HL-60 (cell line): ENCODE measurements around the gene HRC.

Experiments
- DNase-seq, 2 experiments: peaks; one replicate each; pipeline ENCODE4 v3.0.0-alpha.2; 2010 to 2020; ENCODE audit warnings: low read depth in 1 of 2, low spot score in 1 of 2
- H3K27ac ChIP-seq: fragments of 250-450 bp; sonication (Bioruptor Pico); replicated peaks from 2 replicates; pipeline ENCODE4 v1.5.1; 2020; ENCODE audit warnings: mild to moderate bottlenecking, moderate library complexity
- H3K27me3 ChIP-seq: fragments of 250-450 bp; sonication (Bioruptor Pico); 2 replicates; pipeline ENCODE4 v1.5.1; 2021; ENCODE audit warnings: mild to moderate bottlenecking, moderate library complexity; ENCODE audit not compliant: insufficient read depth, poor library complexity, severe bottlenecking
- H3K4me3 ChIP-seq: replicated peaks from 2 replicates; pipeline ENCODE4 v1.5.1; 2011; ENCODE audit warnings: mild to moderate bottlenecking, control low read depth, low read length; ENCODE audit not compliant: insufficient read depth
- GABPA ChIP-seq: IDR thresholded peaks from 2 replicates; pipeline ENCODE4 v1.6.1; 2012; ENCODE audit warnings: low read depth
- POLR2AphosphoS5 ChIP-seq: IDR thresholded peaks from 2 replicates; pipeline ENCODE4 v1.6.1; 2012; ENCODE audit warnings: low read depth
- SPI1 ChIP-seq: IDR thresholded peaks from 2 replicates; pipeline ENCODE4 v1.6.1; 2012; ENCODE audit warnings: low read depth, mild to moderate bottlenecking, borderline replicate concordance
- TF ChIP-seq, protein P1 (sequence below): IDR thresholded peaks from 2 replicates; pipeline ENCODE4 v1.6.1; 2012; ENCODE audit warnings: low read depth; ENCODE audit not compliant: insufficient replicate concordance
- TF ChIP-seq, protein P2 (sequence below): IDR thresholded peaks from one replicate; pipeline ENCODE4 v1.5.1; 2011; ENCODE audit warnings: low read length, control low read depth, inconsistent platforms; ENCODE audit not compliant: insufficient read depth

HRC gene

DNA sequence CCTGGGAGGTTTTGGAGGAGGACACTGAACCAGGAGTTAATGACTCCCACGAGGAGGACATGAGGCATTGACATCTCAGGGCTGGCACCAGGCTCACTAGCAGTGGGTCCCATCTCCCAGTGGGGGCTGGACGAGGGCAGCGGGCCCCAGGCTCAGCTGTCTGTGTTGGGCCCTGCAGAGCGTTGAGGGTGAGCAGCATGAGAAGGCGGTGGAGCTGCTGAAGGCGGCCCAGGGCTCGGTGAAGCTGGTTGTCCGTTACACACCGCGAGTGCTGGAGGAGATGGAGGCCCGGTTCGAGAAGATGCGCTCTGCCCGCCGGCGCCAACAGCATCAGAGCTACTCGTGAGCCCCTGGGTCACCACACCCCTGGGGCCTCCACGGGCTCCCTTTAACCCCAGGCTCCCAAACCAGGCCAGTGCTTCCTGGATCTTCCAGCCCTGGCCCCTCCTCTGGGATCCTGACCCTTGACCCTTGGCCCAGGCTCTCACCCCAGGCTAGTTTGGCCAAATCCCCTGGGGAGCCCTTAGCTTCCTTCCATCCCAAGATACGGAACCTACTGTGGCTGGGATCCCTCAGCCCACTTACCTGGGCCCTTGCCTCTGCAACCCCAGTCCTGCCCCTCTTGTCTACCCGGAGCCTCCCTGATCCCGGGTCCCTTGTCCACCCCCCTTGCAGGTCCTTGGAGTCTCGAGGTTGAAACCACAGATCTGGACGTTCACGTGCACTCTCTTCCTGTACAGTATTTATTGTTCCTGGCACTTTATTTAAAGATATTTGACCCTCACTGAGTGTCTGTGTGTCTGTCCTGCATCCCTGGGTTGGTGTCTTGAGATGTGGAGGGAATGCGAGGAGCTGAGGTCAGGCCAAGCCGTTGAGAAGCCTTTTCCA, 37.3 kb downstream of the HRC start:
- peaks cover 19% of the 10 kb centered on the region for H3K27me3 ChIP-seq
- TF ChIP-seq SPI1 (no peak), GABPA (no peak), POLR2AphosphoS5 (no peak)
- TF ChIP-seq, protein P1, sequence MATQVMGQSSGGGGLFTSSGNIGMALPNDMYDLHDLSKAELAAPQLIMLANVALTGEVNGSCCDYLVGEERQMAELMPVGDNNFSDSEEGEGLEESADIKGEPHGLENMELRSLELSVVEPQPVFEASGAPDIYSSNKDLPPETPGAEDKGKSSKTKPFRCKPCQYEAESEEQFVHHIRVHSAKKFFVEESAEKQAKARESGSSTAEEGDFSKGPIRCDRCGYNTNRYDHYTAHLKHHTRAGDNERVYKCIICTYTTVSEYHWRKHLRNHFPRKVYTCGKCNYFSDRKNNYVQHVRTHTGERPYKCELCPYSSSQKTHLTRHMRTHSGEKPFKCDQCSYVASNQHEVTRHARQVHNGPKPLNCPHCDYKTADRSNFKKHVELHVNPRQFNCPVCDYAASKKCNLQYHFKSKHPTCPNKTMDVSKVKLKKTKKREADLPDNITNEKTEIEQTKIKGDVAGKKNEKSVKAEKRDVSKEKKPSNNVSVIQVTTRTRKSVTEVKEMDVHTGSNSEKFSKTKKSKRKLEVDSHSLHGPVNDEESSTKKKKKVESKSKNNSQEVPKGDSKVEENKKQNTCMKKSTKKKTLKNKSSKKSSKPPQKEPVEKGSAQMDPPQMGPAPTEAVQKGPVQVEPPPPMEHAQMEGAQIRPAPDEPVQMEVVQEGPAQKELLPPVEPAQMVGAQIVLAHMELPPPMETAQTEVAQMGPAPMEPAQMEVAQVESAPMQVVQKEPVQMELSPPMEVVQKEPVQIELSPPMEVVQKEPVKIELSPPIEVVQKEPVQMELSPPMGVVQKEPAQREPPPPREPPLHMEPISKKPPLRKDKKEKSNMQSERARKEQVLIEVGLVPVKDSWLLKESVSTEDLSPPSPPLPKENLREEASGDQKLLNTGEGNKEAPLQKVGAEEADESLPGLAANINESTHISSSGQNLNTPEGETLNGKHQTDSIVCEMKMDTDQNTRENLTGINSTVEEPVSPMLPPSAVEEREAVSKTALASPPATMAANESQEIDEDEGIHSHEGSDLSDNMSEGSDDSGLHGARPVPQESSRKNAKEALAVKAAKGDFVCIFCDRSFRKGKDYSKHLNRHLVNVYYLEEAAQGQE = no peak
- TF ChIP-seq, protein P2, sequence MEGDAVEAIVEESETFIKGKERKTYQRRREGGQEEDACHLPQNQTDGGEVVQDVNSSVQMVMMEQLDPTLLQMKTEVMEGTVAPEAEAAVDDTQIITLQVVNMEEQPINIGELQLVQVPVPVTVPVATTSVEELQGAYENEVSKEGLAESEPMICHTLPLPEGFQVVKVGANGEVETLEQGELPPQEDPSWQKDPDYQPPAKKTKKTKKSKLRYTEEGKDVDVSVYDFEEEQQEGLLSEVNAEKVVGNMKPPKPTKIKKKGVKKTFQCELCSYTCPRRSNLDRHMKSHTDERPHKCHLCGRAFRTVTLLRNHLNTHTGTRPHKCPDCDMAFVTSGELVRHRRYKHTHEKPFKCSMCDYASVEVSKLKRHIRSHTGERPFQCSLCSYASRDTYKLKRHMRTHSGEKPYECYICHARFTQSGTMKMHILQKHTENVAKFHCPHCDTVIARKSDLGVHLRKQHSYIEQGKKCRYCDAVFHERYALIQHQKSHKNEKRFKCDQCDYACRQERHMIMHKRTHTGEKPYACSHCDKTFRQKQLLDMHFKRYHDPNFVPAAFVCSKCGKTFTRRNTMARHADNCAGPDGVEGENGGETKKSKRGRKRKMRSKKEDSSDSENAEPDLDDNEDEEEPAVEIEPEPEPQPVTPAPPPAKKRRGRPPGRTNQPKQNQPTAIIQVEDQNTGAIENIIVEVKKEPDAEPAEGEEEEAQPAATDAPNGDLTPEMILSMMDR = no peak
- peak overlapping the region; percentile 89 for H3K27ac ChIP-seq
- peak overlapping the region; percentile 61 for H3K4me3 ChIP-seq
- DNase-seq = no peak

DNA sequence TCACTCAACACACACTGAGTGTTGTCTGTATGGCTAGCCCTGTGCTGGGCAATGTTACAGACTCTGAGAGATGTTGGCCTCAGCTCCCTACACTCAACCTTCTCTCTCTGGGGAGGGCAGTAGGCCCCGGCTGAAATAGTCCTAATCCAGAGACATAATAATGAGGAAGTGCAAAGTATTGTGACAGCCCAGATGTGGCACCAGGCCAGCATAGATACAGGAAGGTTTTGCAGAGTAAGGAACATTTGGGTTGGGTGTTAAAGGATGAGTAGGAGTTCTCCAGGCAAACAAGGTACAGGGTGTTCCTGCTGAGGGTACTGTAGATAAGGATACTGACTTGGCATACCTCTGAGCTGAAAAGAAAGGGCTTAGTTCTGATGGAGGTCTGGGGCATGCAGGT, 38.7 kb downstream of the HRC start:
- H3K4me3 ChIP-seq = no peak overlapping the region
- H3K27ac ChIP-seq = no peak overlapping the region
- TF ChIP-seq GABPA (no peak), SPI1 (peak; percentile 100), POLR2AphosphoS5 (peak; percentile 59)
- TF ChIP-seq, protein P2 = no peak
- TF ChIP-seq, protein P1 = no peak
- H3K27me3 ChIP-seq = peaks cover 19% of the 10 kb centered on the region
- peak in 1 of 2 experiments; percentile 93 for DNase-seq

DNA sequence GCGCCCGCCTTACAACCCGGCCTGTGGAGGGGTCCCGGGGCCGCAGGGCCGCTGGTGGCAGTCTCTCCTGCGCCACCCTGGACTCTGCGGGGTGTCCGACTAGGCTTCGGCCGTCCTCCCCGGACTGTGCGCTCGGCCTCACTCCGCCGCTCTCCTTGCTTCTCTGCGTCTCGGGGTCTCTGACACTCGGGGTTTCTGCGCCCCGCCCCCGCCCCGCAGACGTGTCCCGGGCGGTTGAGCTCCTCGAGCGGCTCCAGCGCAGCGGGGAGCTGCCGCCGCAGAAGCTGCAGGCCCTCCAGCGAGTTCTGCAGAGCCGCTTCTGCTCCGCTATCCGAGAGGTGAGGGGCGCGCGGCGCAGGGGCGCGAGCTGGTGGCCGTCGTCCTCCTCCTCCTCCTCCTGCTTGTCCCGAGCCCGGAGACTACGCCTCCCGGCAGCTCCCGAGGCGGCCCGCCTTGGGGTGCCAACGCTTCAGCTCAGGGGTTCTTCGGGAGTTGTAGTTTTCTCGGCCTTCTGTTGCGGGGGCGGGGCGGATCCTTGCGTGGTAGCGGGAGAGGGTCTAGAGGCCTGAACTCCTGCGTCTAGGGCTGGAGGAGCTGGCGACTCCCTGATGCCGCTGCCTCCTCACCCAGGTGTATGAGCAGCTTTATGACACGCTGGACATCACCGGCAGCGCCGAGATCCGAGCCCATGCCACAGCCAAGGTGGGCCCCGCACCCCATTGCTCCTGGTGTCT, 40.4 kb downstream of the HRC start:
- TF ChIP-seq, protein P1 = no peak
- TF ChIP-seq GABPA (no peak), POLR2AphosphoS5 (no peak), SPI1 (no peak)
- TF ChIP-seq, protein P2 = no peak
- Histone ChIP-seq H3K27ac (0 out of 2 replicates have a peak overlapping the region, but pooled peaks have one; percentile 18), H3K27me3 (peaks cover 3% of the 10 kb centered on the region), H3K4me3 (peak overlapping the region; percentile 75)
- DNase-seq = peak in 1 of 2 experiments; percentile 39
